ENCODE results near the gene ATRNL1.

- TF ChIP-seq CTCF (IDR thresholded peaks at IDR 0.05; ENCODE audit: borderline replicate concordance, extremely low read depth, low read length, poor library complexity, severe bottlenecking) (no peak), EZH2 (IDR thresholded peaks at IDR 0.05; ENCODE audit: borderline replicate concordance, low read depth, low read length, severe bottlenecking) (no peak)
These were observed 757.5 kb downstream of the ATRNL1 start for GRCh38 chr10:115850666-115851065.
